GM12864 (cell line): ENCODE data around the gene MAP2K5.

Experiments
- DNase-seq: peaks from one replicate; pipeline ENCODE4 v3.0.0-alpha.2; 2011; ENCODE audit warnings: low read depth
- H3K4me3 ChIP-seq: 2 replicates; pipeline ENCODE4 v1.5.1; 2011; ENCODE audit warnings: mild to moderate bottlenecking, low read depth, low read length, control low read depth
- CTCF ChIP-seq: IDR thresholded peaks from 2 replicates; pipeline ENCODE4 v1.5.1; 2011; ENCODE audit warnings: low read depth, mild to moderate bottlenecking, moderate library complexity, low read length, control low read depth, inconsistent platforms; ENCODE audit errors: missing control alignments

The MAP2K5 gene

GRCh38 chr15:67716171-67716570, 173.7 kb downstream of the MAP2K5 start:
- no peak for TF ChIP-seq CTCF
- no peak for DNase-seq
- no peak overlapping the region for H3K4me3 ChIP-seq

- no peak for DNase-seq
- H3K4me3 ChIP-seq: no peak overlapping the region
- TF ChIP-seq CTCF: no peak
Observed at GRCh38 chr15:67717776-67718175, 175.3 kb downstream of the MAP2K5 start.

GRCh38 chr15:67719330-67719959, 176.9 kb downstream of the MAP2K5 start:
- DNase-seq: no peak
- no peak overlapping the region for H3K4me3 ChIP-seq
- TF ChIP-seq CTCF: no peak

GRCh38 chr15:67720556-67721175, 178.2 kb downstream of the MAP2K5 start:
- no peak overlapping the region for H3K4me3 ChIP-seq
- no peak for DNase-seq
- no peak for TF ChIP-seq CTCF

GRCh38 chr15:67722030-67722817, 179.7 kb downstream of the MAP2K5 start:
- DNase-seq: no peak
- H3K4me3 ChIP-seq: no peak overlapping the region
- TF ChIP-seq CTCF: no peak

- TF ChIP-seq CTCF: no peak
- no peak for DNase-seq
- H3K4me3 ChIP-seq: no peak overlapping the region
Observed at GRCh38 chr15:67723294-67724024, 181.0 kb downstream of the MAP2K5 start.
